Activated CD8-positive, alpha-beta memory T cell treated with anti-CD3 and anti-CD28 coated beads, Interleukin-2, amount 10 ng/mL, durations not matched to agents 7 days and 5 days (primary cell): ENCODE results near the gene MTHFR. TPM values are rescaled to one million over a fixed set of nuclear protein-coding genes. Genes with fewer than 3 reads are reported as not detected.
"Not testable (repeated sequence)": the region's sequence is repeated elsewhere in the genome, so short reads cannot be mapped to it uniquely, and the experiment has no call there.

ENCODE experiments used
- ATAC-seq: fragments of 150-1000 bp; cut with Tn5 transposase; one replicate; pipeline ENCODE4 v1.10.0; 2021; ENCODE audit warnings: moderate library complexity
- CTCF ChIA-PET: fragments of 350-600 bp; sonication (Branson Sonifier 250); formaldehyde crosslinking; loops from one replicate; lab custom pipeline; 2021; ENCODE audit warnings: antibody characterized with exemption; lab: Charles Lee
- DNase-seq: peaks from one replicate; pipeline ENCODE4 v3.0.0-alpha.2; 2020
- H3K27ac Mint-ChIP-seq: one replicate; pipeline ENCODE4 v1.8.0; 2021; ENCODE audit warnings: mild to moderate bottlenecking, mixed read lengths
- H3K27me3 Mint-ChIP-seq: one replicate; pipeline ENCODE4 v1.8.0; 2021; ENCODE audit warnings: mixed read lengths
- H3K36me3 Mint-ChIP-seq: one replicate; pipeline ENCODE4 v1.8.0; 2021; ENCODE audit warnings: mild to moderate bottlenecking, mixed read lengths
- H3K4me1 Mint-ChIP-seq: one replicate; pipeline ENCODE4 v1.8.0; 2021; ENCODE audit warnings: mixed read lengths
- H3K4me3 Mint-ChIP-seq: one replicate; pipeline ENCODE4 v1.8.0; 2021; ENCODE audit warnings: mild to moderate bottlenecking, moderate library complexity, mixed read lengths
- H3K9me3 Mint-ChIP-seq: one replicate; pipeline ENCODE4 v1.8.0; 2022; ENCODE audit warnings: low read depth, mixed read lengths
- total RNA-seq, 2 experiments: library from RNA; stranded (reverse); gene quantifications; one replicate each; pipeline ENCODE4 v1.2.3, GENCODE V29; 2021

MTHFR gene
- total RNA-seq, 2 experiments from 2014 or later = 24.1 to 30.0 TPM

DNA sequence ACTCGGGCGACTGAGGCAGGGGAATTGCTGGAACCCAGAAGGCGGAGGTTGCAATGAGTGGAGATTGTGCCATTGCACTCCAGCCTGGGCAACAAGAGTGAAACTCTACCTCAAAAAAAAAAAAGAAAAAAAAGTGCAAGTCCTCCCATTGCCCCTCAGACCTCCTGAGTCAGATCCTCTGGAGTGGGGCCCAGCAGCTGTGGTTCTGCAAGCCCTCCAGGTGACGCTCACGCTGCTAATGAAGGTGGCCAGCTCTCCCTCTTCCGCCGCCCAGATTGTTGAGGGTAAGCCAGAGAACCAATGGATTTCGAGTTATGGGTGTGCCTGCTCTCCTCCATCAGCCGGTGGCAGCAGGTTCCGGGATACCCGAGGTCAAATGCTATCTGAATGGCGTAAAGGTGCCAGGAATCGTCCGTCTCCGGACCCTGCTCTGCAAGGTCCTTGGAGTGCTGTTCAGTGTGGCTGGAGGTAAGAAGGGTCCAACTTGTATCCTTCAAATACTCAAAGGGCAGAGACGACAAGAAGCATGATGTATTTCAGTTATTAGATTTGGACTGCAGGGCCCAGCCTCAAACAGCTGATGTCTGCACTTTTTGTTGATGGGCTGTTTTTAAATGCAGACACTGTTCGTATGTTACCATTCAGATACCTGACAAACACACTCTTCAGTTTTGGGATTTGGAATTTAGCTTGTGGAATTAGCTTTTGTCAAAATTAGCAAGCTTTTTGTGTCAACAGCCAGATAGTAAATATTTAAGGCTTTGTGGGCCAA, 17.8 kb upstream of the MTHFR start:
- peaks cover 3% of the 10 kb centered on the region for H3K36me3 Mint-ChIP-seq
- no peak overlapping the region for H3K4me3 Mint-ChIP-seq

DNA sequence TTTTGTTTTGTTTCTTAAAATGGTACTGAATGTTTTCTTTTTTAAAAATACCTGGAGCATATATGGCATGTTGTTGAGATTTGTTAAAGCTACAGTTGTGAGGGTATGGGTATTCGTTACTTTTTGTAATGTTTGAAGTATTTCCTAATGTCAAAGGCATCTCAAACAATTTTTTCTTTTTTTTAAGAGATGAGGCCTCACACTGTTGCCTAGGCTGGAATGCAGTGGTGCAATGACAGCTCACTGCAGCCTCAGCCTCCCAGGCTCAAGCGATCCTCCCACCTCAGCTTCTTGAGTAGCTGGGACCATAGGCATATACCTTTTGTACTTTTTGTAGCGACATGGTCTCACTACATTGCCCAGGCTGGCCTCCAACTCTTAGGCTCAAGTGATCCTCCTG, 16.3 kb upstream of the MTHFR start:
- H3K27ac Mint-ChIP-seq = no peak overlapping the region
- H3K4me3 Mint-ChIP-seq = no peak overlapping the region
- DNase-seq (no peak), ATAC-seq (no peak)
- CTCF ChIA-PET = no interaction called here
- H3K4me1 Mint-ChIP-seq = no peaks in the 10 kb centered on the region
- H3K27me3 Mint-ChIP-seq = no peaks in the 10 kb centered on the region
- no peaks in the 10 kb centered on the region for H3K9me3 Mint-ChIP-seq
- H3K36me3 Mint-ChIP-seq = peaks cover 8% of the 10 kb centered on the region

More for the DNA sequence above, 17.8 kb upstream of the MTHFR start:
- Mint-ChIP-seq H3K27ac (no peak overlapping the region), H3K9me3 (no peaks in the 10 kb centered on the region), H3K4me1 (no peaks in the 10 kb centered on the region), H3K27me3 (no peaks in the 10 kb centered on the region)
- no peak for DNase-seq
- CTCF ChIA-PET = interaction anchor here (1.0 kb wide), 1 partner anchor 8 kb away, joined by 3 read pairs; no protein-coding TSS in a partner anchor
- ATAC-seq = no peak

DNA sequence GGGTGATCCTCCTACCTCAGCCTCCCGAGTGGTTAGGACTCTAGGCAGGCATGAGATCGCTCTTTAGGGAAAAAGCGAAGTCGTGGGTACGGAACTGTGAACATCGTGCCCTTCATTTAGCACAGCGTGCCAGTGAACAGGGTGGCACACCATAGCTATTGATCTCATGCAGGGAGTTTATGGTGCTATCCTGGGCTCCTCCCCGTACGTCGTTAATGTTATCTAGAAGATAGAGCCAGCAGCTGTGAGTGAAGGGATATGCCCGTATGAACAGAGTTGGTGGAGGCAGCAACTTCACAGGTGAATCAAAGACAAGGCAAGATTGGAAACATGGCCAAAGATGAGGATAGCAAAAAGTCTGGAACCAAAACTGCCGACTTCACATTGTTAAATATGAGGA, 11.4 kb upstream of the MTHFR start:
- CTCF ChIA-PET = no interaction called here
- Mint-ChIP-seq H3K9me3 (no peaks in the 10 kb centered on the region), H3K27me3 (no peaks in the 10 kb centered on the region), H3K4me1 (no peaks in the 10 kb centered on the region), H3K36me3 (peaks cover 21% of the 10 kb centered on the region), H3K27ac (no peak overlapping the region), H3K4me3 (no peak overlapping the region)
- ATAC-seq = no peak
- DNase-seq = no peak

DNA sequence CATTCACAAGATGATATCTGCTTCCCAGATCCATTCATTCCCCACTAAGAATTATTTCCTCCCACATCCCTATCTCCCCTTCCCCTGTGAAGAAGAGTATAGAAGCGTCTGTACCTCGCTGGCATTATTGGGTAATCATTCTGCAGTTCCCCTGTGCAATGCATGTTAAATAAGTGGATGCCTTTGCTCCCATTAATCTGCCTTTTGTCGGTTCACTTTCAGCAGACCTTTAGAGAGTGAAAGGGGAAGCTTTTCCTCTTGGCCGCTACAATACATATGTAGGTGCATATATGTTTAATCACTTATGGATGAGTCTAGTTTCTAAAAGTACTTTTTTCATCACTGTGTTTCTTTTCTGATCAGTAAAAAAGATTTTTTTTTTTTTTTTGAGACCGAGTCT, 7.3 kb upstream of the MTHFR start:
- H3K27ac Mint-ChIP-seq = no peak overlapping the region
- H3K27me3 Mint-ChIP-seq = no peaks in the 10 kb centered on the region
- no peaks in the 10 kb centered on the region for H3K9me3 Mint-ChIP-seq
- H3K4me3 Mint-ChIP-seq = no peak overlapping the region
- H3K36me3 Mint-ChIP-seq = peaks cover 30% of the 10 kb centered on the region
- no peak for ATAC-seq
- CTCF ChIA-PET = no interaction called here
- DNase-seq = no peak
- H3K4me1 Mint-ChIP-seq = peaks cover 9% of the 10 kb centered on the region

DNA sequence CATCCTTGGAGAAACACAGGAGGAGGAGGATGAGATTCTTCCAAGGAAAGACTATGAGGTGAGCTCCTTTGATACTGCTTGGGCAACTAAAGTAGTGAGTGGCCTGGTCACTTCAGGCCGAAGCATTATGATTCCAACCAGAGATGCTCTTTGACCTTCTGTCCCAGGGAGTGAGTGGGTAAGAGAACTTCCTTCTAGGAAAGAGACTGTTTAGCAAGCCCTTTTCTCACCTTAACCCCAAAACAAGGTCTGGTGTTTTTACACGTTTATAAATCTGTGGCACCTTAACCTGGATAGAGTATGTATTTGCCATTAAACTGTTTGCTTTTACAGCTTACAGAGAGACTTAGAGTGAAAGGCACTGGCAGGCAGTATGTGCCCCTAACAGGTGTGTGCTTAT, 1.4 kb upstream of the MTHFR start:
- DNase-seq (no peak), ATAC-seq (no peak)
- Mint-ChIP-seq H3K9me3 (no peaks in the 10 kb centered on the region), H3K27ac (peak overlapping the region; percentile 90), H3K27me3 (no peaks in the 10 kb centered on the region), H3K4me3 (peak overlapping the region; percentile 91), H3K4me1 (peaks cover 57% of the 10 kb centered on the region), H3K36me3 (peaks cover 12% of the 10 kb centered on the region)
- CTCF ChIA-PET = interaction anchor here (0.7 to 3.0 kb wide), 5 partner anchors 31 to 770 kb away, joined by 3 to 10 read pairs (median 4); partner anchors contain the start of genes FBXO6 and MFN2

DNA sequence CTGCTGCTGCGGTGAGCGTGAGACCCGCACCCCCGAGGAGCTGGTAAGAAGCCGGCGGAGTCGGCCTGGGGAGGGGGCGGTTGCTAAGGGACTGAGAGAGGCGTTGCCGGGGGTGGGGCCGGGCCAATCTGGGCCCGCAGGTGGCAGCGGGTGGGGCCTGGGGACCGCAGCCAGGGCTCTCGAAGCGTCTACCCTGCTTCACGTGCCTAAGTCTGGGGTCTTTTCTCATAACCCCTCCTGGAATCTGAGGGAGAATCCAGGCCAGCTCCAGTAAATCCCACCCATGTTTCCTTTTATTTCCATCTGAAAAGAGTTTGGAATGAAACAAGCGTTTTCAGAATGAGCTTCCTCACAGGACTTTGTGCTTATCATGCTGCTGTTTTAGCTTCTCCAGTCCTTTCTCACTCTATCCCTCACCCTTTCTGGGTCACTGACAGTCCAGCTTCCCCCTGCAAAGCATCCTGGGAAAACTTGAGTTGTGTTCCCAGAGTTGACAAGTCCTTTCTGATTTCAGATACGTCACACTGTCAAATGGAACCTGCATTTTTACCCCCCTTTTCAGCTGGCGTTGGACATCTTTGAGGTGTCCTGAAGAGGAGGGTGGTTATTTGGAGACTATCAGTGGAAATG, 658 bp upstream of the MTHFR start:
- Mint-ChIP-seq H3K36me3 (peaks cover 8% of the 10 kb centered on the region), H3K27me3 (no peaks in the 10 kb centered on the region), H3K27ac (peak overlapping the region; percentile 90), H3K4me3 (peak overlapping the region; percentile 91), H3K4me1 (peaks cover 62% of the 10 kb centered on the region), H3K9me3 (no peaks in the 10 kb centered on the region)
- CTCF ChIA-PET = interaction anchor here (0.9 to 3.0 kb wide), 6 partner anchors 32 to 174 kb away, joined by 3 to 10 read pairs (median 4); partner anchors contain the start of genes FBXO6 and MFN2
- ATAC-seq = peak; percentile 55
- peak; percentile 45 for DNase-seq

DNA sequence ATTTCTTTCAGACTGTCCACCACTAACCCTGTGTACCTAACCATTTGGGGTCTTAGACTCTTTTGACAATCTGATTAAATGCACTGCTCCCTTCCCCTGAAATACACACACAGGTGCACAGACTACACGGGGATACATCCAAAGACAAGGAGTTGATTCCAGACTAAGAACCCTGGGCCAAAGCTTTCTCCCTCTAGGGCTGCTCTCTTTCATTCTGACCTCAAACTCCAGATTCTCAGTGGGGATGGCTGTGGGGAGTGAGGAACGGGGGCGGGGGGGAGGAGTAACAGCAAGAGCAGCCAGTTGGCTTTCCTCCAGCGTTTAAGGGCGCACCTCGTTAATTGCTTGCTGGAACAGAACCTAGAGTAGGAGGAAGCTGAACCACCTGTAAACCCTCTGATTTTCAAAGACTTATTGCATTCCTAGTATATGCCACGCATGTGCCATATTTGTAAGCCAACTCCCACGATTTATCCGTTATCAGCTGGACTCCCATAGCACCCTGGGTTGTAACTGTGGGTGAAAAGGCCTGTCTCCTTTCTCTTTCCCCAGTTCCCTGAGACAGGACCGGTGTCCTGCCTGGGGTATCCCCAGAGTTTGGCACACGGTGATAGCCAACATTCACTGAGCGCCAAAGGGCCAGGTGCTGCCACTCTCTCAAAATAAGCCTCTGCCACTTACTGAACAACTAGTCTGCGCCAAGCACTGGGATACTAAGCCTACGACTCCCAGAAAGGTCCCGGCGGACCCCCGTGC, 920 bp downstream of the MTHFR start:
- DNase-seq (no peak), ATAC-seq (no peak)
- H3K36me3 Mint-ChIP-seq = peaks cover 14% of the 10 kb centered on the region
- H3K27ac Mint-ChIP-seq = peak overlapping the region; percentile 90
- no peaks in the 10 kb centered on the region for H3K27me3 Mint-ChIP-seq
- CTCF ChIA-PET = interaction anchor here (1.0 kb wide), 2 partner anchors 154 to 162 kb away, joined by 3 to 4 read pairs; no protein-coding TSS in a partner anchor
- H3K4me3 Mint-ChIP-seq = peak overlapping the region; percentile 91
- H3K9me3 Mint-ChIP-seq = no peaks in the 10 kb centered on the region
- H3K4me1 Mint-ChIP-seq = peaks cover 66% of the 10 kb centered on the region

DNA sequence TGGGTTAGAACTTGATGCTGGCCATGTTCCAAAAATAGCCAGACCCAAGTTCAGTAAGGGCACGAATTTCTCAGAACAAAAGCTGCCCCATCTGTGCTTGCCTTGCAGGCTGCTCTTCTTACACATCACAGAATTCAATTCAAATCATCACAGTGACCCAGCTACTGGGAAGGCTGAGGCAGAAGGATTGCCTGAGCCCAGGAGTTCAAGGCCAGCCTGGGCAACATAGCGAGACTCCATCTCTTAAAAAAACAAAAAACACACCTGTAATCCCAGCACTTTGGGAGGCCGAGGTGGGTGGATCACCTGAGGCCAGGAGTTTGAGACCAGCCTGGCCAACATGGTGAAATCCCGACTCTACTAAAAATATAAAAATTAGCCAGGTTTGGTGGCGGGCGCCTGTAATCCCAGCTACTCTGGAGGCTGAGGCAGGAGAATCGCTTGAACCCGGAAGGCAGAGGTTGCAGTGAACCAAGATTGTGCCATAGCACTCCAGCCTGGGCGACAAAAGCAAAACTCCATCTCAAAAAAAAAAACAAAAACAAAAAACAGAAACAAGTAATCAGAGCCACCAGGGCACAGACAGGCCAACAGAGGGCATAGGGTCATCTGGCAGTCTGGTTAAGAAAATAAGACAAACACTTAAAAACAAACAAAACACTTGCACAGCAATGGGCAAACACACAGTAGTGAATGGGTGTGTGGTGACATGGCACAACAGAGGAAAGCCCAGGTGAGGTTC, 1.7 kb downstream of the MTHFR start:
- not testable (repeated sequence) for ATAC-seq, H3K27me3 Mint-ChIP-seq, H3K9me3 Mint-ChIP-seq, DNase-seq
- CTCF ChIA-PET = interaction anchor here (1.0 to 1.9 kb wide), 7 partner anchors 19 to 161 kb away, joined by 3 to 6 read pairs (median 4); partner anchors contain the start of gene FBXO6
- peak overlapping the region; percentile 91 for H3K4me3 Mint-ChIP-seq
- H3K27ac Mint-ChIP-seq = peak overlapping the region; percentile 80
- H3K36me3 Mint-ChIP-seq = peaks cover 13% of the 10 kb centered on the region
- H3K4me1 Mint-ChIP-seq = peaks cover 62% of the 10 kb centered on the region

DNA sequence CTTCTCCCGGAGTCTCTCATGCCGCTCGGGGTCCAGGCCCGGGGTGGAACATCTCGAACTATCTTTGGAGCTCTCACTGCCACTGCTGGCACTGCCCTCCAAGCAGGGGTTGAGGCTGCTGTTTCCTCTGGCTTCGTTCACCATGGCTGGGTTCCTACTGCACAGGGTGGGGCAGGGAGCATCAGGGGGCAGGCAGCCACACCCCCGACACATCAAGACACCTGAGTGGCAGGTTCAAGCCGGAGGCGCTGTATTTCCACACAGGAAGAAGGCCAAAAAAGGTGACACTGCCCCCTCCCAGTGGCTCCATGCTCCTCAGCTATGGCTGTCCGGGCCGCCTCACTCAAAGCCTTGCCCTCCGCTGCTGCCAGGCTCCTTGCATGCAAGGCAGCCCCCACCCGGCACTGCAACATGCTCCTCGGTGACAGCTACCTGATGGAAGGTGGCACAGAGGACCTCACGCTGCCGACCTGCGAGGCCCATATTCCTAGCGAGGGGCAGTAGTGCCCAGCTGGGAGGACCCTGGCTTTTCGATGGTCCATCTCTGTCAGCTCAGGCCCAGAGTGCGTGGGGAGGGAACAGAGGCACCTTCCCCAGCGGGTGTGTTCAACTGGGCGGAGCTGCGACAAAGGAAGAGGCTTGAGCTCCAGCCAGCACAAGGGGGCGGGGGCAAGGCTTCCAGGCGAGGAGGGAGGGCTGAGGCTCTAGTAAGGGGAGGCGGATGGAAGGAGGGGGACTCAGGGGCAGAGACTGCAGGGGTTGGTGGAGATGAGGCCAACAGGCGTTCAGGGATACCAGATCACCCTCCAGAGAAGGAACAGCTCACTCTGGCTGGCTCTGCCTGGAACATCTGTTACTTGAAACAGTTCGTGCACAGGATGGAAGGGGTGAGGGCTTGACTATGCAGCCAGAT, 2.5 kb downstream of the MTHFR start:
- ATAC-seq = peak; percentile 57
- DNase-seq = peak; percentile 91
- H3K27me3 Mint-ChIP-seq = no peaks in the 10 kb centered on the region
- CTCF ChIA-PET = interaction anchor here (0.8 to 1.9 kb wide), 6 partner anchors 18 to 153 kb away, joined by 3 to 6 read pairs (median 4); partner anchors contain the start of gene FBXO6
- H3K4me3 Mint-ChIP-seq = peak overlapping the region; percentile 91
- H3K36me3 Mint-ChIP-seq = peaks cover 12% of the 10 kb centered on the region
- peaks cover 58% of the 10 kb centered on the region for H3K4me1 Mint-ChIP-seq
- H3K9me3 Mint-ChIP-seq = no peaks in the 10 kb centered on the region
- peak overlapping the region; percentile 80 for H3K27ac Mint-ChIP-seq

DNA sequence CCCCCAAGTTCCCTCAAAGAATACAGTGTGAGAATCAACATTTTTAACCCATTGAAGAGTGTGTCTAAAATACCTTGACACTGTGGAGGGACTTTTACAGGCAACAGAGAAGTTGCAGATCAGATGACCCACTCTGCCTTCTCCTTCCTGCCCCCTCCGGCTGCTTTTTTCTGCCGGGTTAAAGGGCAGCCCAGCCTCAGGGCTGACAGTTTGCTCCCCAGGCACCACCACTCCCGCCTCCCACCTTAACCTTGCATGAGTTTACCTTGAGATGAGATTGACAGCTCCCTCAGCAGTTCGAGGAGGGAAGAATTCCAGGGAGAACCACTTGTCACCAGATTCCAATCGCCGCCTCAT, 3.2 kb downstream of the MTHFR start:
- H3K4me1 Mint-ChIP-seq = peaks cover 53% of the 10 kb centered on the region
- CTCF ChIA-PET = interaction anchor here (0.8 to 1.9 kb wide), 4 partner anchors 18 to 152 kb away, joined by 4 to 6 read pairs (median 4); partner anchors contain the start of gene FBXO6
- no peaks in the 10 kb centered on the region for H3K9me3 Mint-ChIP-seq
- H3K27me3 Mint-ChIP-seq = no peaks in the 10 kb centered on the region
- peak overlapping the region; percentile 91 for H3K4me3 Mint-ChIP-seq
- DNase-seq (peak; percentile 56), ATAC-seq (no peak)
- H3K36me3 Mint-ChIP-seq = peaks cover 11% of the 10 kb centered on the region
- peak overlapping the region; percentile 80 for H3K27ac Mint-ChIP-seq

DNA sequence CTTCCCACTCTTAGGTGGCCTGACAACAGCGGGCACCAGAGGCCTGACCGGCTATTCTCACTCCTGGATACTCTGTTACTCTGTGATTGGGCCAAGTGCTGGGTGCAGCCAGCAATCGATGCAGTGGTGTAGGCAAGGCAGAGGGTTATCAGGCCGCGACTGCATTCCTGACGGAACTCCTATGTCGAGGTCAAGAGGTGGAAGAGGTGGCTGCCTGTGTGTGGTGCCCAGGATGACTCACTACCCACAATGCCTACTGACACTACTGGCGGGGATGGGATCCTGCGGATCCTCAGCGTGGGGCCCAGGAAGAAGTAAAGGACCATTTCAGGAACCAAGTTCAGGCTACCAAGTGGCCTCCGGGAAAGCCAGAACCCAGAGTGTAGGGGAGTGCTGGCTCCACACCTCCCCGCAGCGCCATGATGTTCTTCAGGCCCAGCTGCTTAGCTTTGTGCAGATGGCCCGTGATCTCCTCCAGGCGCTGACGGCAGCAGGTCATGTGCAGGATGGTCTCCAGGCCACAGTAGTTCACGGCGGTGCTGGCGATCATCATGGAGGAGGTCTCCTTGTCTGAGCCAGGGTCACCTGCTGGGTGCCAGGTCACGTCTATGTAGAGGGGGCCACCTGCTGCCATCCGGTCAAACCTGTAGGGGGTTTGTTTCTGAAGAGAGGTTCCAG, 4.9 kb downstream of the MTHFR start:
- H3K27me3 Mint-ChIP-seq = no peaks in the 10 kb centered on the region
- peaks cover 39% of the 10 kb centered on the region for H3K4me1 Mint-ChIP-seq
- H3K9me3 Mint-ChIP-seq = no peaks in the 10 kb centered on the region
- H3K27ac Mint-ChIP-seq = no peak overlapping the region
- CTCF ChIA-PET = no interaction called here
- no peak for DNase-seq
- peaks cover 11% of the 10 kb centered on the region for H3K36me3 Mint-ChIP-seq
- ATAC-seq = no peak
- no peak overlapping the region for H3K4me3 Mint-ChIP-seq
